ENCODE data around the gene STN1.

The STN1 gene

GRCh38 chr10:103871006-103871405 is 47.0 kb downstream of the STN1 start:
- in situ Hi-C loops (cut with MboI; ENCODE audit: low sequenced_read_pairs), result loop anchor here (25.0 kb wide), 1 partner anchor 159 kb away; no protein-coding TSS in a partner anchor

DNA sequence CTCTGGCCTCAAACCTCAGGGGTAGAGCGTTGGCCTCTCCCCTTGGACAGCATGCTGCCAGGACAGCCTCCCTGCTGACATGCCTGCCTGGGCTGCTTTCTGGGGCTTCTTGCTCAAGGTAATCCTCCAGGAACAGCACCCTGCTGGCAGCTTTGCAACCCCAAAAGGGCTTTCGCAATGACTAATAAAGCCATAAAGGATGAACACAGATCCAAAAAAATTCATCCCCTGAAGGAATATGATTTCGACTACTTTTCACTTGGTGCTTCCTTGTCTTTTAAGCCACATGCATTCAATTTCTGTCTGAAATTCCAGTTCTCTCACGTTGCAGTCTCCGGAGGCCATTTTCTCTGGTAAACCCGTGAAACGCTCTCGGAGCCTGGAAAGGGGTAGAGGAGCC is 47.5 kb downstream of the STN1 start:
- in situ Hi-C loops (cut with MboI; ENCODE audit: low sequenced_read_pairs), result loop anchor here (25.0 kb wide), 1 partner anchor 158 kb away; no protein-coding TSS in a partner anchor

DNA sequence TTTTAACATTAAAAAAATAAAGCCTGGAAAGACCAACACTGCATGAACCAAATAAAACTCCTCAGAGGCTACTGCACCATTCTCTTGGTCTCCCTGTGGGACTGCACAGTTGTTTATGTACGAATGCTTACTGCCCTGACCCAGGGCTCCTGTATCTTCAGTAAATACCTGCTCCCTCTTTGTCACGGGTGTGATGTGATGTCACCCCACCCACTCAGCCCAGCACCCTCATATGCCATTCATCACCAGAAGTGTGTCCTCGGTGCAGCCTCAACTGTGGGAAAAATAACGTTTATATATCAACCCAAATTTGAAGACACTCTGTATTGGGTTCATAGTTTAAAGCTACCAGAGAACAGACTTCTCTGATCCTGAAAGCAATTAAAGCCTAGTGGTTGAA is 48.6 kb downstream of the STN1 start:
- in situ Hi-C loops (cut with MboI; ENCODE audit: low sequenced_read_pairs), result loop anchor here (25.0 kb wide), 1 partner anchor 157 kb away; no protein-coding TSS in a partner anchor

GRCh38 chr10:103868200-103868599 is 49.8 kb downstream of the STN1 start:
- in situ Hi-C loops (cut with MboI; ENCODE audit: low sequenced_read_pairs), result loop anchor here (25.0 kb wide), 1 partner anchor 156 kb away; no protein-coding TSS in a partner anchor

- in situ Hi-C loops (cut with MboI; ENCODE audit: low sequenced_read_pairs), result loop anchor here (25.0 kb wide), 1 partner anchor 149 kb away; no protein-coding TSS in a partner anchor
These were observed 56.5 kb downstream of the STN1 start for GRCh38 chr10:103861505-103861904.

- in situ Hi-C loops (cut with MboI; ENCODE audit: low sequenced_read_pairs), result loop anchor here (25.0 kb wide), 1 partner anchor 147 kb away; no protein-coding TSS in a partner anchor
These were observed 58.6 kb downstream of the STN1 start for GRCh38 chr10:103859161-103860086.

- in situ Hi-C loops (cut with MboI; ENCODE audit: low sequenced_read_pairs), result loop anchor here (25.0 kb wide), 1 partner anchor 146 kb away; no protein-coding TSS in a partner anchor
These were observed 59.6 kb downstream of the STN1 start for GRCh38 chr10:103858360-103858759.

DNA sequence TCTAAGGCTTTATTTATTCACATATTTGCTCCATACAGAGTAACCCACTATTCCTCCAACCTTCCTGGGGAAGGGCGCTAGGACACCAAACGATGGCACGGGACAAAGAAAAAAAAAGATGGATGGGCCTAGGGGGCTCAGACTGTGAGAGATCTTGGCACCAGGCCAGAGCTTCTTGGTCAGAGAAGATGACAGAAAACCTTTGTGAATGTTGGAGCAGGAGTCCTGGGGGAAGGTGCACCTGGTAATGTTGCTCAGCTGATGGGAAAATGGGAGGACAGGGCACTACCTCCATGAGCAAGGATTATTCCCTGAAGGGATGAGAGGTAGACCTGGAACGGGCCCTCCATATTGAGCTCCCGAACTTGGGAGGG is 61.2 kb downstream of the STN1 start:
- in situ Hi-C loops (cut with MboI; ENCODE audit: low sequenced_read_pairs), result loop anchor here (25.0 kb wide), 1 partner anchor 144 kb away; no protein-coding TSS in a partner anchor

DNA sequence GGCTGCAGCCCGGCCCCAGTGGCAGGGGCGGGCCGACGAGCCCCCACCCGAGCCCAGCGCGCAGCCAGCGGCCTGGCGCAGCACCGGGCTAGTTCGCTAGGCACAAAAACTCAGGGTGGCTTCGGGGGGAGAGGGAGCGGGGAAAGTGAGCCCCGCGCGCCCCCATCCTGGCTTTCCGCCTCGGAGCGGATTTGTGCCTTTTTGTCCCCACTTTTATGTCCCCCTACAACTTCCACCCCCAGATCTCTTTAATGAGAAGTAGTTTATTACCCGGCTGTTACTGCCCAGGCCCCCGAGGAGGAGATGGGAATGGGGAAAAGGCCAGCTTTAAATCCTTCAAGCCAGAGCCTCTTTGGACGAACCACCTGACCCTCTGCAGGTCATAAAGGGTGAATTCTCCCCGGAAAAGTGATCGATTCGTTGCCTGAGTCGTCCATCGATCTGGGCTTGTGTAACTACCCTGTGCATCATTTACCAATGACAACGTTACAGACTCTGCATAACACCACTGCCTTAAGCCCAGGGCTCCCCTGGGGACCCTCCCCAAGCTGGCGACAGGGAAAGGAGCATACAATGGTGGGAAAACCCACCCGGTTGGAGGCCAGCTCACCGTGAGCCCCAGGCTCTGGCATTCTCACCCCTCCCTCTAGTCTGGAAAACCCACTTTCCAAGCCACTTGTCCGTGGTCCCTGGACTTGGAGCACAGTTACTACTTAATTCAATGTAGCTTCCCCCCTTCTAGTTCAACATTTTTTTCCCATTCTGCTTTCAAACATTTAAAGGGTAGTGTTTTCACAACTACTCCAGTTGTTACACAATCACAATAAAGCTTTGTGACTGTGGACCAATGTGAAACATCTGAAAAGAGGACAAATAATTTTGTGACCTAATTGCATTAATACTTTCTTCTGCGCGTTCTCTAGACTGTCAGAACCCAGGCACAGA is 61.9 kb downstream of the STN1 start:
- in situ Hi-C loops (cut with MboI; ENCODE audit: low sequenced_read_pairs), result loop anchor here (25.0 kb wide), 1 partner anchor 144 kb away; no protein-coding TSS in a partner anchor

GRCh38 chr10:103855424-103855823 is 62.6 kb downstream of the STN1 start, which contains the start of gene SH3PXD2A:
Gene SH3PXD2A, minus strand, starts transcription at chr10:103855576. Its CDS starts 310 bp downstream, at chr10:103855266.
- in situ Hi-C loops (cut with MboI; ENCODE audit: low sequenced_read_pairs), result loop anchor here (25.0 kb wide), 1 partner anchor 143 kb away; no protein-coding TSS in a partner anchor

DNA sequence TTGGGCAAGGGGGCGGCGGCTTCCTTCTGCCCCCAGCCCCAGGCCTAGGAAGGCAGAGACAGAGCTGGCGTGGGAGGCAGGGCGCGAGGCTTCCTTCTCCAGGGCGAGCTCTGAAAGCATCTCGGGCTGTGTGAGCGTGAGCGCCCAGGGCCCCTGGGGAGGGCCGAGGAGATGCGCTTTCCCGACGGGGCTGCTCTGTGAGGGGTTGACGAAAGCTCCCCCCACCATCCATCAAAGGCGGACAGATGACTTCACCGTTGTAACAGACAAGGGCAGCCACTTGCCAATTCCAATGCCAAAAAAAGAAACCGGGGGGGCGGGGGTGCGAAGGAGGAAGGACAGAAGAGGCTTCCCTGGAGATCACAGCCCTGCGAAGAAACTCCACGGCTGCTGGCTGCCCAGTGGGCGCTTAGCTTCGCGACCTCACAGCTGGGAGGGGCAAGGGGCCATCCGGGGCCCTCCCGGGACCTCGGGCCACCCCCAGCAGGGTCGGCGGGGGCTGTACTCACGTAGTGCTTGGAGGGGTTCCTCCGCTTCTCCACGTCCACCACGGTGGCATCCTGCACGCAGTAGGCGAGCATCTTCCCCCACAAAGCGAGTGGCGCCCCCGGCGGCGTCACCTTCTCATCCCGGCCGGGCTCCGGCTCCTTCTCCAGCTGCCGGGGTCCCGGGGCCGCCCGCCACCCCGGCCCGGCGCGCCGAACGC is 63.1 kb downstream of the STN1 start:
- in situ Hi-C loops (cut with MboI; ENCODE audit: low sequenced_read_pairs), result loop anchor here (25.0 kb wide), 1 partner anchor 143 kb away; no protein-coding TSS in a partner anchor

DNA sequence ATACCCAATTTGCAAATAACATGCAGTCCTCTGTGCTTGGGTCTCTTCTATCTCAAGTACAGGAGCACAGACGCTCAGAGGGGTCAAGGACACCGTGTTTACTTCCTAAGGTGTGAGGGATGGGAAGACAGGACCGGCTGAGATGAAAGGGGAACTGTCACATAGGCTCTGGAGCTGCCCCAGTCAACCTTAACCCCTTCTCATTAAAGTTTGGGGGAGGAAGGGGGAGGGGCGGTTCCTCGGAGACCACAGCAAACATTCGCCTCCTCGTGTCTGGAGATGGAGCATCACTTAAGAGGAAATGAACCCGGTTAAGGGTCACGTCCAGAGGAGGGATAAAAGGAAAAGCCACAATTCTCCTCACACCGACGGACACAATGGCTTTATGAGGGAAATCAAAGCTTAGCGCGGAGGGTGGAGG is 63.7 kb downstream of the STN1 start:
- in situ Hi-C loops (cut with MboI; ENCODE audit: low sequenced_read_pairs), result loop anchor here (25.0 kb wide), 1 partner anchor 142 kb away; no protein-coding TSS in a partner anchor

DNA sequence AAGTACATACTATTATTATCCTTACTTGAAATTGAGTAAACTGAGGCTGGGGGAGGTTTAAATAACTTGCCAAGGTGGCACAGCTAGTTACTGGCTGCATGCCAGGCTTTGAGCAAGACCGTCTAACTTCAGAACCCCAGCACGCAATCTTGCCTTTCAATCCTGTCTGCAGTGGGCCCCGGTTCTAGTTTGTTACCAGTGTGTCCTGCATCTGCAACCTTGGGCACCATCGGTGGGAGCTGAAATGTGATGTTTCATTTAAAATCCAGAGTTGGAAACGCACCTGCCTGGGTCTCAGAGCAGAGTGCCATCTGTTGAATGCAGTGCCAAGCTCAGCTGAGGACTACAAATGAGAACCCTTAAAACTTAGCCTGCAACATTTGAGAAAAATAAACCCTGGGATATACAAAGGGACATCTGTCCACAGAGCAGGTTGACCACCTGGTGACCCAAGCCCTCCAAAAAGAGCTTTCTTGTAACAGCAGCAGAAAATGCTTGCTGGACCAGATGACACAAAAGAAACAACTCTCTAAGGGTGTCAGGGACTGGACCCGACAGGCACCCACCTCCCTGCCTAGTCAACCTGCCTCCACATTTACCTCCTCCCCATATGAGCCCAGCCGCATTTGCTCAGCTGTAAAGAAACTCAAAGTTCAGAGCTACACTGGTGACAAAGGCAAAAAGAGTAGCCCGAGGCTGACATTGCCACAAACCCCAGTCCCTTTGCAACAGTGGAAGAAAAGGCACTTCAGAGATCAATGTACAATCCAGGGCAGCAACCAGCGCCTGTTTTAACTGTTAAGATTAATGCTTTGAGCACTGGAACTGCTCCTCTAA is 64.3 kb downstream of the STN1 start:
- in situ Hi-C loops (cut with MboI; ENCODE audit: low sequenced_read_pairs), result loop anchor here (25.0 kb wide), 1 partner anchor 141 kb away; no protein-coding TSS in a partner anchor

- in situ Hi-C loops (cut with MboI; ENCODE audit: low sequenced_read_pairs), result loop anchor here (25.0 kb wide), 1 partner anchor 141 kb away; no protein-coding TSS in a partner anchor
These were observed 65.1 kb downstream of the STN1 start for GRCh38 chr10:103852856-103853255.

GRCh38 chr10:103852189-103852711 is 65.7 kb downstream of the STN1 start:
- in situ Hi-C loops (cut with MboI; ENCODE audit: low sequenced_read_pairs), result loop anchor here (25.0 kb wide), 1 partner anchor 140 kb away; no protein-coding TSS in a partner anchor

DNA sequence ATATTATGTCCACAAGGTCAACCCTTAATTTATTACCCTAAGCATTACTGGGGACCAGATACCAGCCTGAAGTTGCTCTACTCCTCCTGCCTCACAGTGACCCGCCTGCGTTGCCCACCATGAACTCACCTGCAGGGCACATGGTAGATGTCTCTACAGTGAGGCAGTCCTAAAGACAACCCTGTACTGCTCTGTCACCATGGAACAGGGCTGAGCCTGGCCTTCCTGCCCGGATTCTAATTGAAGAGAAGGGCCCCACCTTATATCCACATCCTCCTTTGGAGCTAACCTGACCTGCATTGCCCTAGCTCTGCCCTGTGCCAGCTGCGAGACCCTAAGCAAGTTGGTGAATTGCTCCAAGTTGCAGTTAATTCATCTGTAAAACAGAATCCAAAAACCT is 66.7 kb downstream of the STN1 start:
- in situ Hi-C loops (cut with MboI; ENCODE audit: low sequenced_read_pairs), result loop anchor here (25.0 kb wide), 1 partner anchor 139 kb away; no protein-coding TSS in a partner anchor

DNA sequence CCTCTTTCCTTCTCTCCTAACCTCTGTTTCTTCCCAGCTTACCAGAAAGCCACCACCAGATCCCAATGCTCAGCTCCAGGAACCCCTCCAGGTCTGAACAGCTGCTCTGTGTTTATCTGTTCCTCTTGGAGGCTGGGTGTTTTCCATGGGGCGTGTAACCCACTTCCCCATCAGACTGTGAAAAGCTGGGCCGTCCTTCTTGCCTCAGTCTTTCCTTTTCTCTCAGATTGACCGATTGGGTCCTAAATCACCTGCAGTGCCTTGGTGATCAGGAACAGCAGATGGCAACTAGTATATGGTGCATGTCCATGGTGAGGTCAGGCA is 67.5 kb downstream of the STN1 start:
- in situ Hi-C loops (cut with MboI; ENCODE audit: low sequenced_read_pairs), result loop anchor here (25.0 kb wide), 1 partner anchor 138 kb away; no protein-coding TSS in a partner anchor

- in situ Hi-C loops (cut with MboI; ENCODE audit: low sequenced_read_pairs), result loop anchor here (25.0 kb wide), 1 partner anchor 138 kb away; no protein-coding TSS in a partner anchor
These were observed 68.0 kb downstream of the STN1 start for GRCh38 chr10:103849880-103850571.

Measured in HL-60/S4 (cell line).